H9 (cell line): ENCODE measurements around the gene ZC3H8. TPM values are rescaled to one million over a fixed set of nuclear protein-coding genes. Genes with fewer than 3 reads are reported as not detected.

ENCODE experiments used
- DNase-seq: peaks from one replicate; pipeline ENCODE4 v3.0.0-alpha.2; 2017
- H2AFZ ChIP-seq: one replicate; pipeline ENCODE4 v1.6.1; 2013; ENCODE audit warnings: mild to moderate bottlenecking, low read length, control low read depth, moderate library complexity
- H2AK5ac ChIP-seq: 2 replicates; pipeline ENCODE4 v1.6.1; 2013; ENCODE audit warnings: low read length, control low read depth, mixed read lengths; ENCODE audit not compliant: insufficient read length
- H2BK120ac ChIP-seq: one replicate; pipeline ENCODE4 v1.6.1; 2013; ENCODE audit warnings: low read depth, mild to moderate bottlenecking, low read length, control low read depth, inconsistent platforms; ENCODE audit not compliant: poor library complexity, severe bottlenecking
- H2BK12ac ChIP-seq: 2 replicates; pipeline ENCODE4 v1.6.1; 2013; ENCODE audit warnings: low read length, control low read depth, mixed read lengths, low read depth; ENCODE audit not compliant: insufficient read length
- H2BK15ac ChIP-seq: 2 replicates; pipeline ENCODE4 v1.6.1; 2013; ENCODE audit warnings: low read depth, low read length, control low read depth
- H2BK20ac ChIP-seq: one replicate; pipeline ENCODE4 v1.6.1; 2013; ENCODE audit warnings: low read depth, mild to moderate bottlenecking, low read length, control low read depth, inconsistent platforms; ENCODE audit not compliant: poor library complexity, severe bottlenecking
- H2BK5ac ChIP-seq: 2 replicates; pipeline ENCODE4 v1.6.1; 2013; ENCODE audit warnings: low read length, control low read depth, mixed read lengths; ENCODE audit not compliant: insufficient read length
- H3K14ac ChIP-seq: 2 replicates; pipeline ENCODE4 v1.6.1; 2013; ENCODE audit warnings: low read length, control low read depth; ENCODE audit not compliant: insufficient read depth
- H3K18ac ChIP-seq: 2 replicates; pipeline ENCODE4 v1.6.1; 2013; ENCODE audit warnings: low read depth, mild to moderate bottlenecking, mixed read lengths, low read length, control low read depth; ENCODE audit not compliant: insufficient read length
- H3K23ac ChIP-seq: 2 replicates; pipeline ENCODE4 v1.6.1; 2013; ENCODE audit warnings: low read length, control low read depth, mixed read lengths, low read depth; ENCODE audit not compliant: insufficient read length
- H3K23me2 ChIP-seq: 2 replicates; pipeline ENCODE4 v1.6.1; 2013; ENCODE audit warnings: low read depth, mild to moderate bottlenecking, mixed read lengths, low read length, control low read depth; ENCODE audit not compliant: insufficient read length, poor library complexity, severe bottlenecking
- H3K27ac ChIP-seq: 2 replicates; pipeline ENCODE4 v1.5.1; 2013; ENCODE audit warnings: low read length, control low read depth, mixed read lengths, low read depth; ENCODE audit not compliant: insufficient read length
- H3K27me3 ChIP-seq: 2 replicates; pipeline ENCODE4 v1.6.1; 2013; ENCODE audit warnings: low read length, control low read depth, inconsistent platforms; ENCODE audit not compliant: insufficient read depth
- H3K4ac ChIP-seq: 2 replicates; pipeline ENCODE4 v1.6.1; 2013; ENCODE audit warnings: low read depth, mild to moderate bottlenecking, control low read depth, inconsistent platforms, low read length, moderate library complexity
- H3K4me1 ChIP-seq: 2 replicates; pipeline ENCODE4 v1.6.1; 2013; ENCODE audit warnings: low read length, control low read depth, inconsistent platforms; ENCODE audit not compliant: insufficient read depth
- H3K4me2 ChIP-seq: 2 replicates; pipeline ENCODE4 v1.6.1; 2013; ENCODE audit warnings: low read length, control low read depth, mixed read lengths; ENCODE audit not compliant: insufficient read length, insufficient read depth
- H3K56ac ChIP-seq: 2 replicates; pipeline ENCODE4 v1.6.1; 2013; ENCODE audit warnings: low read depth, mild to moderate bottlenecking, mixed read lengths, low read length, control low read depth; ENCODE audit not compliant: insufficient read length
- H3K79me1 ChIP-seq: 2 replicates; pipeline ENCODE4 v1.6.1; 2013; ENCODE audit warnings: low read depth, mild to moderate bottlenecking, moderate library complexity, low read length, control low read depth, inconsistent platforms; ENCODE audit not compliant: insufficient read depth, poor library complexity, severe bottlenecking
- H3K79me2 ChIP-seq: 2 replicates; pipeline ENCODE4 v1.6.1; 2013; ENCODE audit warnings: low read length, control low read depth, inconsistent platforms; ENCODE audit not compliant: insufficient read depth
- H3K9ac ChIP-seq: 2 replicates; pipeline ENCODE4 v1.6.1; 2013; ENCODE audit warnings: low read length, control low read depth, mixed read lengths; ENCODE audit not compliant: insufficient read length; ENCODE audit errors: extremely low read depth
- H3K9me3 ChIP-seq: one replicate; pipeline ENCODE4 v1.6.1; 2013; ENCODE audit warnings: low read depth, low read length, inconsistent platforms; ENCODE audit not compliant: control insufficient read depth
- H3T11ph ChIP-seq: one replicate; pipeline ENCODE4 v1.6.1; 2013; ENCODE audit warnings: mild to moderate bottlenecking, low read length, control low read depth, inconsistent platforms
- H4K20me1 ChIP-seq: one replicate; pipeline ENCODE4 v1.6.1; 2013; ENCODE audit not compliant: control insufficient read depth, insufficient read length, insufficient read depth
- H4K5ac ChIP-seq: 2 replicates; pipeline ENCODE4 v1.6.1; 2013; ENCODE audit warnings: low read depth, mild to moderate bottlenecking, mixed read lengths, low read length, control low read depth; ENCODE audit not compliant: insufficient read length
- H4K8ac ChIP-seq: replicated peaks from 2 replicates; pipeline ENCODE4 v1.6.1; 2013; ENCODE audit warnings: low read length, control low read depth, mixed read lengths, low read depth; ENCODE audit not compliant: insufficient read length
- H4K91ac ChIP-seq: 2 replicates; pipeline ENCODE4 v1.6.1; 2013; ENCODE audit warnings: low read depth, mild to moderate bottlenecking, moderate library complexity, mixed read lengths, low read length, control low read depth; ENCODE audit not compliant: insufficient read length
- H3K27ac Mint-ChIP-seq, 3 experiments: 2 replicates in 2 of 3; 3 replicates in 1 of 3; pipeline ENCODE4 v1.8.0; 2020 to 2021; ENCODE audit warnings: mixed read lengths in 3 of 3, mild to moderate bottlenecking in 1 of 3, moderate library complexity in 1 of 3
- H3K27me3 Mint-ChIP-seq: 2 replicates; pipeline ENCODE4 v1.8.0; 2021; ENCODE audit warnings: low read depth, mild to moderate bottlenecking, moderate library complexity, mixed read lengths
- H3K36me3 Mint-ChIP-seq, 3 experiments: 2 replicates in 2 of 3; 3 replicates in 1 of 3; pipeline ENCODE4 v1.8.0; 2020 to 2021; ENCODE audit warnings: low read depth in 3 of 3, mixed read lengths in 3 of 3; ENCODE audit not compliant: insufficient read depth in 1 of 3
- H3K4me1 Mint-ChIP-seq, 2 experiments: 2 replicates each; pipeline ENCODE4 v1.8.0; 2020; ENCODE audit warnings: mixed read lengths in 2 of 2
- H3K4me3 Mint-ChIP-seq, 2 experiments: 2 replicates in 1 of 2; 3 replicates in 1 of 2; pipeline ENCODE4 v1.8.0; 2020 to 2021; ENCODE audit warnings: mild to moderate bottlenecking in 2 of 2, mixed read lengths in 2 of 2, moderate library complexity in 1 of 2
- H3K9me3 Mint-ChIP-seq, 2 experiments: 2 replicates in 1 of 2; 3 replicates in 1 of 2; pipeline ENCODE4 v1.8.0; 2020; ENCODE audit warnings: mild to moderate bottlenecking in 2 of 2, mixed read lengths in 2 of 2, moderate library complexity in 1 of 2
- WGBS: extraction: QIAGEN DNeasy Blood & Tissue Kit; methylation state at CpG from one replicate; pipeline ENCODE4 v1.1.7; 2013; ENCODE audit warnings: missing lambda C conversion rate, low lambda C conversion rate, mixed read lengths; ENCODE audit not compliant: insufficient read length; ENCODE audit errors: extremely low coverage; 5-methylcytosine and 5-hydroxymethylcytosine counted together
- total RNA-seq: library from RNA; stranded (reverse); gene quantifications from 2 replicates; pipeline ENCODE4 v1.2.1, GENCODE V29; 2021
- TF ChIP-seq, protein P1 (sequence below): fragments of 200-600 bp; sonication (generic); conservative IDR thresholded peaks from 3 replicates; pipeline ENCODE4 v1.8.0; 2021; ENCODE audit warnings: antibody characterized with exemption, mild to moderate bottlenecking

Gene ZC3H8
- total RNA-seq, 1 experiment from 2014 or later: 6.9 TPM

- H2AFZ ChIP-seq: no peak overlapping the region
- H3T11ph ChIP-seq: no peak overlapping the region
- no peak overlapping the region for H2BK5ac ChIP-seq
- no peaks in the 10 kb centered on the region for H3K4me1 ChIP-seq
- H3K9me3 ChIP-seq: no peaks in the 10 kb centered on the region
- H3K79me2 ChIP-seq: no peaks in the 10 kb centered on the region
- H3K23me2 ChIP-seq: no peaks in the 10 kb centered on the region
- H3K23ac ChIP-seq: no peak overlapping the region
- no peak overlapping the region for H2BK20ac ChIP-seq
- WGBS: no CpG with 5 or more reads among the region's 9 CpGs
- no peak overlapping the region for H3K18ac ChIP-seq
- no peak overlapping the region for H3K4me2 ChIP-seq
- H3K4me1 Mint-ChIP-seq: peaks cover 4 to 7% of the 10 kb centered on the region in 2 experiments; a peak in 3 of 4 replicates
- H2BK15ac ChIP-seq: no peak overlapping the region
- H3K79me1 ChIP-seq: no peaks in the 10 kb centered on the region
- H4K5ac ChIP-seq: no peak overlapping the region
- no peak overlapping the region for H2AK5ac ChIP-seq
- H3K27me3 Mint-ChIP-seq: no peaks in the 10 kb centered on the region; the same call in 1 of the 2 replicates
- H3K27ac Mint-ChIP-seq: no peak overlapping the region
- no peaks in the 10 kb centered on the region for H3K9me3 Mint-ChIP-seq
- no peak overlapping the region for H3K27ac ChIP-seq
- H3K27me3 ChIP-seq: no peaks in the 10 kb centered on the region
- TF ChIP-seq, protein P1, sequence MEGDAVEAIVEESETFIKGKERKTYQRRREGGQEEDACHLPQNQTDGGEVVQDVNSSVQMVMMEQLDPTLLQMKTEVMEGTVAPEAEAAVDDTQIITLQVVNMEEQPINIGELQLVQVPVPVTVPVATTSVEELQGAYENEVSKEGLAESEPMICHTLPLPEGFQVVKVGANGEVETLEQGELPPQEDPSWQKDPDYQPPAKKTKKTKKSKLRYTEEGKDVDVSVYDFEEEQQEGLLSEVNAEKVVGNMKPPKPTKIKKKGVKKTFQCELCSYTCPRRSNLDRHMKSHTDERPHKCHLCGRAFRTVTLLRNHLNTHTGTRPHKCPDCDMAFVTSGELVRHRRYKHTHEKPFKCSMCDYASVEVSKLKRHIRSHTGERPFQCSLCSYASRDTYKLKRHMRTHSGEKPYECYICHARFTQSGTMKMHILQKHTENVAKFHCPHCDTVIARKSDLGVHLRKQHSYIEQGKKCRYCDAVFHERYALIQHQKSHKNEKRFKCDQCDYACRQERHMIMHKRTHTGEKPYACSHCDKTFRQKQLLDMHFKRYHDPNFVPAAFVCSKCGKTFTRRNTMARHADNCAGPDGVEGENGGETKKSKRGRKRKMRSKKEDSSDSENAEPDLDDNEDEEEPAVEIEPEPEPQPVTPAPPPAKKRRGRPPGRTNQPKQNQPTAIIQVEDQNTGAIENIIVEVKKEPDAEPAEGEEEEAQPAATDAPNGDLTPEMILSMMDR: no peak
- H4K91ac ChIP-seq: no peak overlapping the region
- no peak overlapping the region for H3K4ac ChIP-seq
- DNase-seq: peak; percentile 20
- H3K36me3 Mint-ChIP-seq: no peaks in the 10 kb centered on the region
- H3K9ac ChIP-seq: no peak overlapping the region
- no peak overlapping the region for H3K4me3 Mint-ChIP-seq
- H4K20me1 ChIP-seq: peaks cover 6% of the 10 kb centered on the region
- no peak overlapping the region for H4K8ac ChIP-seq
- no peak overlapping the region for H3K56ac ChIP-seq
- no peak overlapping the region; the same call in 1 of the 2 replicates for H3K14ac ChIP-seq
- no peak overlapping the region for H2BK120ac ChIP-seq
- H2BK12ac ChIP-seq: no peak overlapping the region
Measured at GRCh38 chr2:112163541-112163981, 91.3 kb downstream of the ZC3H8 start.
